WERI-Rb-1 (cell line): ENCODE results near the gene EIF3M.
"Not testable (repeated sequence)": the region's sequence is repeated elsewhere in the genome, so short reads cannot be mapped to it uniquely, and the experiment has no call there.

Experiments used
- DNase-seq: peaks from one replicate; pipeline ENCODE4 v3.0.0-alpha.2; 2020
- H3K27ac ChIP-seq: fragments of 250-450 bp; sonication (Bioruptor Pico); 2 replicates; pipeline ENCODE4 v1.5.1; 2020; ENCODE audit warnings: mild to moderate bottlenecking, moderate library complexity
- H3K27me3 ChIP-seq: fragments of 250-450 bp; sonication (Bioruptor Pico); 2 replicates; pipeline ENCODE4 v1.5.1; 2021; ENCODE audit warnings: mild to moderate bottlenecking, low read depth, moderate library complexity; ENCODE audit not compliant: insufficient read depth, severe bottlenecking
- H3K36me3 ChIP-seq: fragments of 250-450 bp; sonication (Bioruptor Pico); 2 replicates; pipeline ENCODE4 v1.5.1; 2020; ENCODE audit warnings: mild to moderate bottlenecking, moderate library complexity
- H3K4me3 ChIP-seq: 2 replicates; pipeline ENCODE4 v1.5.1; 2011; ENCODE audit warnings: low read depth, mild to moderate bottlenecking, control low read depth, low read length
- H3K9me3 ChIP-seq: fragments of 250-450 bp; sonication (Bioruptor Pico); 2 replicates; pipeline ENCODE4 v1.5.1; 2021; ENCODE audit warnings: mild to moderate bottlenecking, moderate library complexity; ENCODE audit not compliant: severe bottlenecking
- TF ChIP-seq, protein P1 (sequence below): IDR thresholded peaks from 2 replicates; pipeline ENCODE4 v1.5.1; 2011; ENCODE audit warnings: low read depth, mild to moderate bottlenecking, control low read depth, inconsistent platforms, low read length

Gene EIF3M

GRCh38 chr11:32580967-32581366, 2.7 kb upstream of the EIF3M start:
- no peak for DNase-seq
- peaks cover 8% of the 10 kb centered on the region for H3K36me3 ChIP-seq
- H3K27ac ChIP-seq = no peak overlapping the region
- TF ChIP-seq, protein P1, sequence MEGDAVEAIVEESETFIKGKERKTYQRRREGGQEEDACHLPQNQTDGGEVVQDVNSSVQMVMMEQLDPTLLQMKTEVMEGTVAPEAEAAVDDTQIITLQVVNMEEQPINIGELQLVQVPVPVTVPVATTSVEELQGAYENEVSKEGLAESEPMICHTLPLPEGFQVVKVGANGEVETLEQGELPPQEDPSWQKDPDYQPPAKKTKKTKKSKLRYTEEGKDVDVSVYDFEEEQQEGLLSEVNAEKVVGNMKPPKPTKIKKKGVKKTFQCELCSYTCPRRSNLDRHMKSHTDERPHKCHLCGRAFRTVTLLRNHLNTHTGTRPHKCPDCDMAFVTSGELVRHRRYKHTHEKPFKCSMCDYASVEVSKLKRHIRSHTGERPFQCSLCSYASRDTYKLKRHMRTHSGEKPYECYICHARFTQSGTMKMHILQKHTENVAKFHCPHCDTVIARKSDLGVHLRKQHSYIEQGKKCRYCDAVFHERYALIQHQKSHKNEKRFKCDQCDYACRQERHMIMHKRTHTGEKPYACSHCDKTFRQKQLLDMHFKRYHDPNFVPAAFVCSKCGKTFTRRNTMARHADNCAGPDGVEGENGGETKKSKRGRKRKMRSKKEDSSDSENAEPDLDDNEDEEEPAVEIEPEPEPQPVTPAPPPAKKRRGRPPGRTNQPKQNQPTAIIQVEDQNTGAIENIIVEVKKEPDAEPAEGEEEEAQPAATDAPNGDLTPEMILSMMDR = no peak
- H3K9me3 ChIP-seq = no peaks in the 10 kb centered on the region
- H3K27me3 ChIP-seq = no peaks in the 10 kb centered on the region
- H3K4me3 ChIP-seq = no peak overlapping the region

GRCh38 chr11:32581556-32581955, 2.1 kb upstream of the EIF3M start:
- no peak for DNase-seq
- Histone ChIP-seq H3K27me3 (no peaks in the 10 kb centered on the region), H3K27ac (no peak overlapping the region), H3K4me3 (no peak overlapping the region), H3K36me3 (peaks cover 9% of the 10 kb centered on the region), H3K9me3 (no peaks in the 10 kb centered on the region)
- TF ChIP-seq, protein P1 = no peak

GRCh38 chr11:32584921-32585320, 1.3 kb downstream of the EIF3M start:
- H3K9me3 ChIP-seq = no peaks in the 10 kb centered on the region
- no peak overlapping the region for H3K27ac ChIP-seq
- H3K27me3 ChIP-seq = no peaks in the 10 kb centered on the region
- H3K36me3 ChIP-seq = peaks cover 30% of the 10 kb centered on the region
- TF ChIP-seq, protein P1 = no peak
- peak overlapping the region; percentile 98 for H3K4me3 ChIP-seq
- DNase-seq = no peak

DNA sequence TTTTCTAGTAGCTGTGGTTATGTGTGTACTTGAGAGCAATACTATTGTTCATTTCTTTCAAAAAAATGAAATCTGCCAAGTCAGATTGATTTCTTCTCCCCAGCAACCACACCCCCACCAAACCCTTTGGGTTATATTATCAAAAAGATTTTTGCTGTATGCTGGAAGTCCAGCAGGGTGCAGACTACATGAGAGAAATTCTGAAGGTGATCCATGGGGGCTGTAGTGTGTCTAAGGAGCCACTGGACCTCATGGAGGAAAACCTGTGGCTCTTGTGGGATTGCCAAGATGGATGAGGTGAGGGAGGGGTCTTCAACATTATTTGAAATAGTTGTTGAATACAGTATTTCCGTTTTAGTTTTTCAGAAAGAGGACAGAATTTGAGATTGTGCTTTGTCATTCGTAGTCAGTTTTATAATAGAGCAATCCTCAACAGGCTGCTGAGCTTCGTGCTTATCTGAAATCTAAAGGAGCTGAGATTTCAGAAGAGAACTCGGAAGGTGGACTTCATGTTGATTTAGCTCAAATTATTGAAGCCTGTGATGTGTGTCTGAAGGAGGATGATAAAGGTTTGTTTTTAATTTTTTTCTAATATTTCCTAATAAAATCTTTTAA, 3.1 kb downstream of the EIF3M start:
- Histone ChIP-seq H3K4me3 (no peak overlapping the region), H3K36me3 (peaks cover 48% of the 10 kb centered on the region), H3K9me3 (no peaks in the 10 kb centered on the region), H3K27ac (no peak overlapping the region), H3K27me3 (no peaks in the 10 kb centered on the region)
- peak; percentile 13 for DNase-seq
- TF ChIP-seq, protein P1 = no peak

DNA sequence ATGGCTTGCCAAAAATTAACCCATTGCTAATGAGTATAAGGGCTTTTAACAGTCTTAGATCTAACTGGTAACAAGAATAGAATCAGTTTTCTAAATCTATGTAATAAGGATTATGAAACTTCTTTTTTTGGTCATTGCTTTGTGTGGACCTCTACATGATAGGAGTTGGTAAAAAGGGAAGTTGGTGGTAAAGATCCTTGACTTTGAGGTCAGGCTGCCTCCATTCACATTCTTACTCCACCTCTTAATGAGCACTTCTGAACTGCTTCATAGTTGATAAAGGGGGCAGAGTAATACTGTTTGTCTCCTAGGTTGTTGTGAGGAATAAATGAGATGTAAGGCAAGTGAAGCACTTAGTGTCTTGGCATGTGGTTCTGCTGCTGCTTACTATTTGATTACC, 10.6 kb downstream of the EIF3M start:
- H3K27ac ChIP-seq = no peak overlapping the region
- H3K27me3 ChIP-seq = no peaks in the 10 kb centered on the region
- H3K9me3 ChIP-seq = no peaks in the 10 kb centered on the region
- H3K36me3 ChIP-seq = peaks cover 80% of the 10 kb centered on the region
- no peak overlapping the region for H3K4me3 ChIP-seq
- DNase-seq = no peak
- TF ChIP-seq, protein P1 = no peak

GRCh38 chr11:32596114-32596513, 12.5 kb downstream of the EIF3M start:
- not testable (repeated sequence) for H3K9me3 ChIP-seq, H3K4me3 ChIP-seq, DNase-seq, H3K27ac ChIP-seq, H3K27me3 ChIP-seq
- peaks cover 69% of the 10 kb centered on the region for H3K36me3 ChIP-seq
